Measurements from ENCODE around the gene EFS.

DNA sequence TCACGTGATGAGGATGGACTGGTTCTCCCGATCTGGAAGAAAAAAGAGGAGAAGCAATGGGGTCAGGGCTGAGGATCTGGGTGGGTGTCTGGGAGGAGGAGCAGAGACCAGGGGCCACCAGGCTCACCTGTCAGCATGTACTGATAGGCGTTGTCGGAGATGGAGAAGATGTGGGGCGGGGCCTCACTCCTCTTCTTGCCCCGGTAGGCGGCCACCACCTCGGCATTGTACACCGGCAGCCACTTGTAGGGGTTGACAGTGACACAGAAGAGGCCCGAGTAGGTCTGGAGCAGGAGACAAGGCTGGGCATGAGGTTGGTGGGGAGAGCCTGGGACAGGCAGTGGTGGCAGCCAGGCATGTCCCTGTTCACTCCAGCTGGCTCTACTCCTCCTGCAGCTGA is 40.1 kb upstream of the EFS start:
- TF ChIP-seq, protein P1, sequence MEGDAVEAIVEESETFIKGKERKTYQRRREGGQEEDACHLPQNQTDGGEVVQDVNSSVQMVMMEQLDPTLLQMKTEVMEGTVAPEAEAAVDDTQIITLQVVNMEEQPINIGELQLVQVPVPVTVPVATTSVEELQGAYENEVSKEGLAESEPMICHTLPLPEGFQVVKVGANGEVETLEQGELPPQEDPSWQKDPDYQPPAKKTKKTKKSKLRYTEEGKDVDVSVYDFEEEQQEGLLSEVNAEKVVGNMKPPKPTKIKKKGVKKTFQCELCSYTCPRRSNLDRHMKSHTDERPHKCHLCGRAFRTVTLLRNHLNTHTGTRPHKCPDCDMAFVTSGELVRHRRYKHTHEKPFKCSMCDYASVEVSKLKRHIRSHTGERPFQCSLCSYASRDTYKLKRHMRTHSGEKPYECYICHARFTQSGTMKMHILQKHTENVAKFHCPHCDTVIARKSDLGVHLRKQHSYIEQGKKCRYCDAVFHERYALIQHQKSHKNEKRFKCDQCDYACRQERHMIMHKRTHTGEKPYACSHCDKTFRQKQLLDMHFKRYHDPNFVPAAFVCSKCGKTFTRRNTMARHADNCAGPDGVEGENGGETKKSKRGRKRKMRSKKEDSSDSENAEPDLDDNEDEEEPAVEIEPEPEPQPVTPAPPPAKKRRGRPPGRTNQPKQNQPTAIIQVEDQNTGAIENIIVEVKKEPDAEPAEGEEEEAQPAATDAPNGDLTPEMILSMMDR (IDR thresholded peaks at IDR 0.05): no peak
- no peak for TF ChIP-seq POLR2A (IDR thresholded peaks at IDR 0.05)

Data from testis (tissue), 2 donors.